ENCODE measurements around the gene CHD5. TPM values are rescaled to one million over a fixed set of nuclear protein-coding genes. Genes with fewer than 3 reads are reported as not detected.

CHD5 gene
- total and polyA plus RNA-seq, 2 of the 4 experiments (the other 2 are of a cell fraction): under 0.01 to 0.09 TPM

DNA sequence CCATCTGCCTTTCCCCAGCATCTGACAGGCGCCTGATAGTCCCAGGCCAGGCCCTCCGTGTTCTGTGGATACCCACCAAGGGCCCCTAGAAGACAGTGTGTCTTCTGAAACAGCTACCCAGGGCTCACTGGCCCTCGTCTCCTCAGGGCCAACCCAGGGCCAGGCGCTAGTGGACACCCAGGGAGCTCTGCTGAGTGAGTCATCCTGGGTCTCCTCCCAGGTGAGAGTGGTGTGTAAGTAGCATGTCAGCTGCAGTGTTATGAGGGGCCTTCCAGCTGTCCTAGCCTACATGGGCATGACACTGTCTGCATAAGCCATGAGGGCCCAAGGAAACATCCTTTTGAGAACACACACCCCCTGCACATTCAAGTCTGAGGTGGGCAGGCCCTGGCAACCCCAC is 36.7 kb downstream of the CHD5 start:
- no peak overlapping the region for H2AFZ ChIP-seq (replicated peaks; ENCODE audit: low read length, poor library complexity)
- H3K9ac ChIP-seq (ENCODE audit: low read depth, low read length): no peak overlapping the region
- H3K56ac ChIP-seq (ENCODE audit: extremely low read depth, insufficient read depth, low read length): no peak overlapping the region
- dilution Hi-C loops (cut with HindIII; ENCODE audit: low sequenced_read_pairs, unreplicated experiment): no loop called here
- TF ChIP-seq CEBPB (IDR thresholded peaks at IDR 0.05; ENCODE audit: low read depth, low read length): no peak
- TF ChIP-seq FOS (IDR thresholded peaks at IDR 0.05; ENCODE audit: low read depth, low read length): no peak
- TF ChIP-seq, protein P1, sequence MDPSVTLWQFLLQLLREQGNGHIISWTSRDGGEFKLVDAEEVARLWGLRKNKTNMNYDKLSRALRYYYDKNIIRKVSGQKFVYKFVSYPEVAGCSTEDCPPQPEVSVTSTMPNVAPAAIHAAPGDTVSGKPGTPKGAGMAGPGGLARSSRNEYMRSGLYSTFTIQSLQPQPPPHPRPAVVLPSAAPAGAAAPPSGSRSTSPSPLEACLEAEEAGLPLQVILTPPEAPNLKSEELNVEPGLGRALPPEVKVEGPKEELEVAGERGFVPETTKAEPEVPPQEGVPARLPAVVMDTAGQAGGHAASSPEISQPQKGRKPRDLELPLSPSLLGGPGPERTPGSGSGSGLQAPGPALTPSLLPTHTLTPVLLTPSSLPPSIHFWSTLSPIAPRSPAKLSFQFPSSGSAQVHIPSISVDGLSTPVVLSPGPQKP (IDR thresholded peaks at IDR 0.05; ENCODE audit: borderline replicate concordance, low read depth, low read length): no peak
- TF ChIP-seq RCOR1 (IDR thresholded peaks at IDR 0.05; ENCODE audit: insufficient replicate concordance, low read length): no peak
- TF ChIP-seq RFX5 (IDR thresholded peaks at IDR 0.05; ENCODE audit: low read depth, low read length): no peak
- no peak for TF ChIP-seq MXI1 (IDR thresholded peaks at IDR 0.05; ENCODE audit: borderline replicate concordance, low read depth, low read length)
- no peak for TF ChIP-seq NFE2L2 (IDR thresholded peaks at IDR 0.05; ENCODE audit: low read depth, low read length)
- TF ChIP-seq CHD1 (IDR thresholded peaks at IDR 0.05; ENCODE audit: low read depth, low read length): no peak
- TF ChIP-seq, protein P2, sequence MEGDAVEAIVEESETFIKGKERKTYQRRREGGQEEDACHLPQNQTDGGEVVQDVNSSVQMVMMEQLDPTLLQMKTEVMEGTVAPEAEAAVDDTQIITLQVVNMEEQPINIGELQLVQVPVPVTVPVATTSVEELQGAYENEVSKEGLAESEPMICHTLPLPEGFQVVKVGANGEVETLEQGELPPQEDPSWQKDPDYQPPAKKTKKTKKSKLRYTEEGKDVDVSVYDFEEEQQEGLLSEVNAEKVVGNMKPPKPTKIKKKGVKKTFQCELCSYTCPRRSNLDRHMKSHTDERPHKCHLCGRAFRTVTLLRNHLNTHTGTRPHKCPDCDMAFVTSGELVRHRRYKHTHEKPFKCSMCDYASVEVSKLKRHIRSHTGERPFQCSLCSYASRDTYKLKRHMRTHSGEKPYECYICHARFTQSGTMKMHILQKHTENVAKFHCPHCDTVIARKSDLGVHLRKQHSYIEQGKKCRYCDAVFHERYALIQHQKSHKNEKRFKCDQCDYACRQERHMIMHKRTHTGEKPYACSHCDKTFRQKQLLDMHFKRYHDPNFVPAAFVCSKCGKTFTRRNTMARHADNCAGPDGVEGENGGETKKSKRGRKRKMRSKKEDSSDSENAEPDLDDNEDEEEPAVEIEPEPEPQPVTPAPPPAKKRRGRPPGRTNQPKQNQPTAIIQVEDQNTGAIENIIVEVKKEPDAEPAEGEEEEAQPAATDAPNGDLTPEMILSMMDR (conservative IDR thresholded peaks at IDR 0.05; ENCODE audit: low read depth, low read length): no peak
- no peak for TF ChIP-seq RAD21 (IDR thresholded peaks at IDR 0.05; ENCODE audit: low read length)
- TF ChIP-seq POLR2A (IDR thresholded peaks at IDR 0.05; ENCODE audit: low read depth, low read length): no peak
- no peak for TF ChIP-seq BHLHE40 (IDR thresholded peaks at IDR 0.05; ENCODE audit: low read depth, low read length)
- no peak for TF ChIP-seq MAZ (IDR thresholded peaks at IDR 0.05; ENCODE audit: borderline replicate concordance, low read depth, low read length)
- no peak overlapping the region for H4K5ac ChIP-seq (ENCODE audit: low read depth, low read length)
- ChIA-PET CTCF (no interaction called here), POLR2A (ENCODE audit: unreplicated experiment) (no interaction called here)
- no peak overlapping the region for H3K4ac ChIP-seq (ENCODE audit: low read depth, low read length)
- no peak overlapping the region for H3K18ac ChIP-seq (ENCODE audit: low read depth, low read length)
- no peaks in the 10 kb centered on the region for H3K9me3 ChIP-seq (ENCODE audit: control insufficient read depth, insufficient read depth, low read length)
- no peak overlapping the region for H2BK5ac ChIP-seq (ENCODE audit: low read depth, low read length, poor library complexity, severe bottlenecking)
- H3K27me3 ChIP-seq (ENCODE audit: control insufficient read depth, insufficient read depth, low read length): peaks cover 44% of the 10 kb centered on the region
- H4K8ac ChIP-seq (ENCODE audit: low read depth in 2 of 2, low read length in 2 of 2): no peak overlapping the region
- no peaks in the 10 kb centered on the region for H3K9me1 ChIP-seq (ENCODE audit: insufficient read depth, low read length)
- H3K14ac ChIP-seq (replicated peaks; ENCODE audit: low read depth, low read length): no peak overlapping the region
- H2AK5ac ChIP-seq (ENCODE audit: low read depth, low read length): no peak overlapping the region
- 70% methylated on average over 2 of the region's 4 CpGs; no CpG with 5 or more reads in 1 of the 2 experiments for WGBS, 2 experiments (ENCODE audit: extremely low coverage in 2 of 2, insufficient read length in 1 of 2)
- H3K23ac ChIP-seq (ENCODE audit: low read depth, low read length): no peak overlapping the region
- H4K91ac ChIP-seq (ENCODE audit: insufficient read depth, low read depth, low read length): no peak overlapping the region
- 0 out of 2 replicates have a peak, but pooled peaks cover 1% of the 10 kb centered on the region for H4K20me1 ChIP-seq (ENCODE audit: insufficient read depth, low read length)
- no peak overlapping the region for H2BK20ac ChIP-seq (ENCODE audit: low read depth, low read length)
- H3K4me2 ChIP-seq (ENCODE audit: low read depth, low read length): no peak overlapping the region
- in situ Hi-C loops (cut with MboI; ENCODE audit: low sequenced_read_pairs): no loop called here
- H3K4me3 ChIP-seq (ENCODE audit: insufficient read depth, low read depth, low read length): no peak overlapping the region
- intact Hi-C loops (cut with micrococcal nuclease): no loop called here
- H3K36me3 ChIP-seq (ENCODE audit: control insufficient read depth, insufficient read depth, low read length): no peaks in the 10 kb centered on the region
- no peak overlapping the region for H2AK9ac ChIP-seq (replicated peaks; ENCODE audit: low read depth, low read length, poor library complexity)
- BruUV-seq (replicated peaks): no TSS peak
- DNase-seq: no peak
- H3K27ac ChIP-seq (ENCODE audit: insufficient read depth, low read length): no peak overlapping the region
- no peaks in the 10 kb centered on the region for H3K79me1 ChIP-seq (ENCODE audit: low read depth in 1 of 2, low read length in 2 of 2)
- H3K4me1 ChIP-seq (ENCODE audit: control insufficient read depth, insufficient read depth, low read length): no peaks in the 10 kb centered on the region
- no peak for ATAC-seq (ENCODE audit: low read depth)
- H2BK120ac ChIP-seq (ENCODE audit: low read depth, low read length): no peak overlapping the region
- no peak overlapping the region for H2BK15ac ChIP-seq (ENCODE audit: low read depth, low read length)

Data from IMR-90 (cell line).